LNCAP (cell line): Measurements from ENCODE around the gene MYL1.

ENCODE experiments used
- TF ChIP-seq, protein P1 (sequence below): fragments of 450-650 bp; IDR thresholded peaks from 2 replicates; pipeline ENCODE4 v1.5.1; 2017; ENCODE audit warnings: mild to moderate bottlenecking

Gene MYL1

DNA sequence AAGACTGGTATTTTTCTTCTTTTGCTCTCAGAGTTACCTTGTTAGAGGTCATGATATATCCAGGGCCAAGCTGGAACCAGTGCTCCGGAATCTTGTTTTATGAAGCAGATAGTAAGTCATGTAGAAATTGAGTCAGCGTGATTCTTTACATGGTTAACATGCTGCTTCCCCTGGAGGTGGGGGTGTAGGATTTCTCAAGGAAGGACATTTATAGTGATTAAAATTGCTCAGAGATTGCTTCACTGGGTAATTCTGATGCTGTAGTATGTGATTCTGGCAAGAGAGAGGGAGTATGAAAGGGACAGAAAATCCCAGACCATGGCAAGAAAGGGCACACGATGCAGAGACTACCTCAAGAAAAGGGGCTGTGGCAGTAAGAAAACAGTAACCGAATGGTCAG is 8.0 kb upstream of the MYL1 start:
- TF ChIP-seq, protein P1, sequence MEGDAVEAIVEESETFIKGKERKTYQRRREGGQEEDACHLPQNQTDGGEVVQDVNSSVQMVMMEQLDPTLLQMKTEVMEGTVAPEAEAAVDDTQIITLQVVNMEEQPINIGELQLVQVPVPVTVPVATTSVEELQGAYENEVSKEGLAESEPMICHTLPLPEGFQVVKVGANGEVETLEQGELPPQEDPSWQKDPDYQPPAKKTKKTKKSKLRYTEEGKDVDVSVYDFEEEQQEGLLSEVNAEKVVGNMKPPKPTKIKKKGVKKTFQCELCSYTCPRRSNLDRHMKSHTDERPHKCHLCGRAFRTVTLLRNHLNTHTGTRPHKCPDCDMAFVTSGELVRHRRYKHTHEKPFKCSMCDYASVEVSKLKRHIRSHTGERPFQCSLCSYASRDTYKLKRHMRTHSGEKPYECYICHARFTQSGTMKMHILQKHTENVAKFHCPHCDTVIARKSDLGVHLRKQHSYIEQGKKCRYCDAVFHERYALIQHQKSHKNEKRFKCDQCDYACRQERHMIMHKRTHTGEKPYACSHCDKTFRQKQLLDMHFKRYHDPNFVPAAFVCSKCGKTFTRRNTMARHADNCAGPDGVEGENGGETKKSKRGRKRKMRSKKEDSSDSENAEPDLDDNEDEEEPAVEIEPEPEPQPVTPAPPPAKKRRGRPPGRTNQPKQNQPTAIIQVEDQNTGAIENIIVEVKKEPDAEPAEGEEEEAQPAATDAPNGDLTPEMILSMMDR, result no peak

DNA sequence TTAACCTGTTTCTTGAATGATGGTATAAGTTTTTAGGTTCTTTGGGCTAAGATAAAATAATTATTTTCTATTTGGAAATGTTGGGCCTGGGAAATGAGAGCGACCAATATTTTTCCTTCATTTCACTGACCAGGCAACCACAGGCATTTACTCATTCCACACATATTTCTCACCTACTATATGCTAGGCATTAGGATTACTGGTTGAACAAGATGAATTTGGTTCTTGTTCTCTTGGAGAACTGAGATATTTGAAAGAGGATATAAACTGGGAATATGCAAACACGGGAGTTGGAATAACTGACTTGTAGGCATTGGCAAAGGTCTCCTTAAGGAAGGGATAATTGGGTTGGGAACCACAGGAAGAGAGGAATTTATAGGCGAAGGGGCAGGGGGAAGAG is 3.9 kb upstream of the MYL1 start:
- TF ChIP-seq, protein P1, result no peak

DNA sequence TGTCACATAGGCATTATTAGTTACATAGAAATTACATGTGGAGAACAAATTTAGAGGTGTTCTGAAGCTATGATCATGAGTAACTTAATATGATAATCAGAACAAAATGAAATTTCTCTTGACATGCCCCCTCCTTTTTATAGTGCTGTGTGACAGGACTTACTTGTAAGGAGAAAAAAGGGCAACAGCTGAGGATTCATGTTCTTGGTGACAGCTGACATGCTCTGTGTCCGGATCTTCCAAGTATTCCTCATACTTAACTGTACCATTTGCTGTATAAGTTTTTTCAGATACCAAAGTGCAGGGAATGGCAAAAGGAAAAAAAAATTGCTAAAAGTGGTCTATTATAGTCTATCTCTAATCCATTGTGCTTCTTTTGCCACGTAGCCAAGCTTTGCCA is 3.5 kb upstream of the MYL1 start:
- TF ChIP-seq, protein P1, result no peak

DNA sequence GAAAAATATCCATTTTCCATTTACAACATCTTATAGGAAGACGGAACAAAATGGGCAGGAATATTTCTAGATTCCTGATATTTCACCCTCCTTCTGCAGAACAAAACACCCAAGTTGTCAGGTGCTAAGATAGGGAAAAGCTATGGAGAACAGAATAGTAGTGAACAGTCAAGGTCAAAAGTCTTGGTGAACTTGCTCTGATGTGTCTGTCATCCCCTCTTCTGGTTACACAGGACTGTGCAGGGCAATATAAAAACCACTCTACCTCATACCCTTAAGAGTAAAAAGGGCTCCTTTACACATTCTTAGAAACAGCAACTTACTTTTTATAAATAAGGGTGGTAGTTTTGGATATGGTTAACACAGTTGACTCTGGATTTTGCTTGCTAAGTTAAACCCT is 4.4 kb downstream of the MYL1 start:
- TF ChIP-seq, protein P1, result no peak

DNA sequence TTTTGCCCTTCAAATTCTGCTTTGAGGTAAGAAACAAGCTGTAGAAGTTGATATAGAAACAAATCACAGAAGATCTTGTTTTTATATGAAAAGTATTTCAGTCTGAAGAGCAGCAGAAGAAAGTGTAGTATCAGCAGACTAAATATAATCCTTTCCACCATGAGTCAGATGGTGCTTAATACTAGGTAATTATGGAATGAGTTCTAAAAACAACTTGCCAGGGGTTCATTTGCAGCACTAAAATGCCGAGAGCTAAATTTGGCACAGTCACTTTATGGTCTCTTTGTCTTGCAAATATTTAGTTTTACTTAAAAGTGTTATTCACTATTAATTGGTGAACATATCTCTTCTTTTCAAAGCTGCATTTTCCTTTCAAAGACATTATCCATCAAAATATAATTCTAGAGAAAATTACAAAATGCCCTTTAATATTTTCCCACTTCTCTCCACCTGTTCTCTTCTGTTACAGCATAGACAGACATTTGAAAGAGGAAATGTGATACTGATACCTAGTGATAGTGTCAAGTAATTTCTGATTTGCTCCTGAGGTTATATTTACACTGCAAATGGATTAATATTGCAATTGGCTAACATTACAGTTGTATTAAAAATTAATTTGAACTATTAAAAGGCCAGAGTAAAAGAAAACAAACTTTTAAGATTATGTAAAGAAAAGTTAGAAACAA is 5.3 kb downstream of the MYL1 start:
- TF ChIP-seq, protein P1, result no peak

DNA sequence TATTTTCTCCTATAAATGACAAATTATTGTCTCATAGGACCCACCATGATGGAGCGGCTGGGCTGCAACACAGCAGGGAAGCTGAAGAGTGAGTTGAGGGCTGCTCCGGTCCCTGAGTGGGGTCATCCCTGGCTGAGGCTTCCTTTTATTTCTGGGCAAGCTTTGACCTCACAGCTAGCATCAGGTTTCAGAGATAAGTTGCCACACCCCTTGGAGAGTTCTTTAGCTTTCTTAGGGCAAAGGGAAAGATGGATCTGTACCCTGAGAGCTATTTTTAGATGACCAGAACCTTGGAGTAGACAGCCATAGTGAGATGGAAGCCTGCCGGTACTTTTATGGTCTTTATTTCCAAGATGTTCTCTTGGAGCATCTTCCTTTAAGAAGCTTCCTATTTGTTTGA is 11.5 kb downstream of the MYL1 start:
- TF ChIP-seq, protein P1, result no peak

DNA sequence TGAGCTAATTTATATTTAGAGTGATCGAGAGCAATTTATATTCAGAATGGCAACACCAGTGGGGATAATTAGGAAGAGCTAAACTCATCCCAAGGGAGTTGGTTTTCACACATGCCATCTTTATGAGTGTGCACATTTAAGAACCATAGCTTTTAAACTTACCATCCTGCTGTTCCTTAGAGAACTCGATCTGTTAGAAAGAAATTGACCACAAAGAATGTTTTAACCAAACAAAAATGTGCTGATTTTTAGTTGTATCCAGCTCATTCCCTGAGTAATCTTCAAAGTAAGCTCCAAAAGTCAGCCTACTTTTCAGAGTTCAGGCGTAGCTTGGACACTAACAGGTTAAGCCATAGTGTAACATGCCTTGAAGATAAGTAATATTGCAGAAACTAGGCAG is 12.6 kb downstream of the MYL1 start:
- TF ChIP-seq, protein P1, result no peak

DNA sequence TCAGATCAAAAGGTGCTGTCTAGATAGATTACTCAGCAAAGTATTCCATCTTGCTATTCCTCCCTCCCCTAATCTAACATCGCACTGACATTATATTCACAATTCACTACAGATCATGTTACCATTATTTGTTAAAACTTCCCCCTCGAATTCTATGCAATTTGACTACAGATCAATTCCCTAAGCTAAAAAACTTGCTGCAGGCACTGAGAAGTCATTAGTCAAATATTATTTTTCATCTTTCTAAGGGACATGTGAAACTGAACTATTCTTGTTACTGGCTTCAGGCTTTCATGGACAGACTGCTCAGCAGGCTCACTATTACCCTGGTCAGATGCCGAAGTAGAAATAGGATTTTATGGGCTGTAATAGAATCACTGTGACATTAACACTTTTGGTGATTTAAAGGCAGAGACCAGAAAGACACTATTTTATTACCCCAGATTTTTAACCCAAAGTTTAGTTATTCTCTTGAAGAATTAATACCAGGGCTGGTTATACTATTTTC is 15.1 kb downstream of the MYL1 start:
- TF ChIP-seq, protein P1, result no peak
